ENCODE measurements around the gene RPTOR.
"Not testable (repeated sequence)": the region's sequence is repeated elsewhere in the genome, so short reads cannot be mapped to it uniquely, and the experiment has no call there.

The RPTOR gene

DNA sequence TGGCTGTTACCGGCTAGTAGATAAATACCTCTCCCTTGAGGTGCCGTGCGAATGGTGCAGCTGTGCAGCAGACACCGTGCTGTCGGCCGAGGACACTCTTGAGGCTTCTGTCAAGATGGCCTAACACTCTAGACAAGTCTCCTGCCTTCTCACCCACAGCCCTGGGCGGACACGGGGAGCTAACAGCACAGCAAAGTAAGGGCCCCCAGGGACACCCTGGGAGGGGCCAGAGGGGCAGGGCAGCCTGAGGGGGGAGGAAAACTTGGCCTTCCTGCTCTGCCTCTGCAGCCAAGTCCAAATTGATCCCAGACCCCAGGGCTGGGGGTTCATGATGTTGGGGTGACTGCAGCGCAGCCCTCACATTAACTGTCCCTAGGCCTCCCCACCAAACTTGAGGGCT lies 210.2 kb downstream of the RPTOR start:
- peak in 2 of 10 donors; percentile 50 to 68 for DNase-seq
- intact Hi-C loops (cut with DNase I), result no loop called here

DNA sequence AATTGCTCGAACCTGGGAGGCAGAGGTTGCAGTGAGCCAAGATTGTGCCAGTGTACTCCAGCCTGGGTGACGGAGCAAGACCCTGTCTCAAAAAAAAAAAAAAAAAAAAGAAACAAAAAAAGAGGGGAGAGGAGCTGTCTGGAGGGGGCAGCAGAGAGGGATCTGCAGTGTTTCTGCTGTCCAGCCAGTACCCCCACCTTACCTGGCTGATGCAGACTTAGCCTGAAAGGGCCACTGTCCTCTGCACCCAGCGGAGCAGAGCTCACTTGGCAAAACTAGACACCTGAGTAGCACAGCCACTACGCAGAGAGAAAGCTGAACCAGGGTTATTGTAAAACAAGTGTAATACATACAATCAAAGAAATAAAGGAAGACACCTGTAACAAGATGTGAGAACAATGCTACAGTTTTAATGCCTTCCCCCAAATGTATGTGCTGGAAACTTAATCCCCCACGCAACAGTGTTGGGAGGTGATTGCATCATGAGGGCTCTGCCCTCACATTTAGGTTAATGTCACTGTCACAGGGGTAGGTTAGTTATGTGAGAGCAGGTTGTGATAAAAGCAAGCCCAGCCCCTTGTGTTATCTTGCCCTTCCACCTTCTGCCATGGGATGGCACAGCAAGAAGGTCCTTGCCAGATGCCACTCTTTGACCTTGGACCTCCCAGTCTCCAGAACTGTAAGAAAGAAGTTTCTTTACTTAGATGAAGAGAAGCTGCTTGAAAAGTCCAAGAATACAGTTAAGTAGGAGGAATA lies 211.2 kb downstream of the RPTOR start:
- peak in 2 of 10 donors; percentile 39 to 41 for DNase-seq
- intact Hi-C loops (cut with DNase I), result no loop called here

DNA sequence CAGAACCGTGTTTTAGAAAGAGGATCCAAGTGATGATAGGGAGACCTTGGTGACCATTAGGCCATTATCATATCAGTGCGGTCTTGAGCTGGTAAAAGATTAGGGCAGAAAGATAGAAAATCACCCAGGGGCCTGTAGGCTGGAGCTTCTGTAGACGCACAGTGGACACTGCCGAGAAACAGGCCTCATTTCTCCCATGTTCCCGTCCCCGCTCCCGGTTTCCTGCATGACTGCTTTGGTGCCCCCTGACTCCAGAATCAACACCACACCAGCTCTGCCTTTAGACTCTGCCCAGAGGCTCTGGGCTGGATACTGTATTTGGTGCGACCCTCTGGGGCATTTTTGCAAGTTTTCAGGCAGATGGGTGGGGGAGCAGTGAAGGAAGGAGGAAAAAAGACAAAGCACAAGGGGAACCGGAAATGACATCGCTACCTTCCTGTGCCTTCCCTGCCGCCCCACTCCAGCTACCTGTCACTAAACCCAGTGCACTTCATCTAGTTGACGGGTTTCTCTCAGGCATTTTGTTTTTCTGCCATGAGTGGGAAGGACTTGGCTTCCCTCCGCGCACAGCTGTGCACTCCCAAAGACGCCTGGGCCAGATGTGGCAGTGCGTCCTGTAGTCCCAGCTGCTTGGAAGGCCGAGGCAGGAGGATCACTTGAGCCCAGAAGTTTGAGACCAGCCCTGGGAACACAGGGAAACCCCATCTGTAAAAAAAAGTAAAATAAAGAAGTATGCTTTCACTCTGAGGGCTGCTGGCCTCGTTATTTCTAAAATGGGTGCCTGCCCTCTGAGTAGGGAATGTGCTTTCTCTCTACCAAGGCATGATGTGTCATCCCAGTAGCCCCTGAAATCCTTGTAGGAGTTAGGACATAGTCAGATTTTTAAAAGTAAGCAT lies 214.1 kb downstream of the RPTOR start:
- DNase-seq, result peak in 1 of 10 donors; percentile 75
- intact Hi-C loops (cut with DNase I), result no loop called here

DNA sequence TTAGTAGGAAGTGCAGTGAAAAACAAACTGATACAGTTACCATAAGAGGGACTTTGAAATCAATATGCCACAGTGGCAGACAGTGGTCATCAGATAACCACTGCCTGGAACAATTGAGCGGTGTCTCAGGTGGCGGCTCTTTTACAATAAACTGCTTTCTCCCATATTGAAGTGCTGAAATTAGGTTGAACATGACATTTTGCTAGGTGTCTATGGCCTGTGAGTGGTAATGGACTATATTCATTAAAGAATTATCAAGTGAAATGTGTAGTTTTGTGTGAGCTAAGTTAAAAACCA lies 214.7 kb downstream of the RPTOR start:
- DNase-seq, result peak in 1 of 10 donors; percentile 4
- intact Hi-C loops (cut with DNase I), result no loop called here

DNA sequence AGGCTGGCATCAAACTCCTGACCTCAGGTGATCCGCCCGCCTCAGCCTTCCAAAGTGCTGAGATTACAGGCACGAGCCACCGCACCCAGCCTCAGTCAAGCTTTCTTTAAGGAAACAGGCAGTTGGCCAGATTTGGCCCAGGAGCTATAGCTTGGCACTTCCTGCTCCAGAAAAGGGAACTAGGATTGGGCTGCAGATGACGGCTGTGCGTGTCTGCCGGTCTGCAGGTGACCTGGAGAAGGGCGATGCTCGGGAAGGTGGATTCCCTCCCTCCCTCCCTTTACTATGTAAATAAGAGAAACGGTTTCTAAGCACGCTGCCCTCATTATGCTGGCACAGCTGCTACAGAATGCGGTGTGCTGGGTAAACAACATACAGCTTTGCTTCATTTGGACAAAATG lies 215.9 kb downstream of the RPTOR start:
- peak in 1 of 10 donors; percentile 86 for DNase-seq
- intact Hi-C loops (cut with DNase I), result no loop called here

DNA sequence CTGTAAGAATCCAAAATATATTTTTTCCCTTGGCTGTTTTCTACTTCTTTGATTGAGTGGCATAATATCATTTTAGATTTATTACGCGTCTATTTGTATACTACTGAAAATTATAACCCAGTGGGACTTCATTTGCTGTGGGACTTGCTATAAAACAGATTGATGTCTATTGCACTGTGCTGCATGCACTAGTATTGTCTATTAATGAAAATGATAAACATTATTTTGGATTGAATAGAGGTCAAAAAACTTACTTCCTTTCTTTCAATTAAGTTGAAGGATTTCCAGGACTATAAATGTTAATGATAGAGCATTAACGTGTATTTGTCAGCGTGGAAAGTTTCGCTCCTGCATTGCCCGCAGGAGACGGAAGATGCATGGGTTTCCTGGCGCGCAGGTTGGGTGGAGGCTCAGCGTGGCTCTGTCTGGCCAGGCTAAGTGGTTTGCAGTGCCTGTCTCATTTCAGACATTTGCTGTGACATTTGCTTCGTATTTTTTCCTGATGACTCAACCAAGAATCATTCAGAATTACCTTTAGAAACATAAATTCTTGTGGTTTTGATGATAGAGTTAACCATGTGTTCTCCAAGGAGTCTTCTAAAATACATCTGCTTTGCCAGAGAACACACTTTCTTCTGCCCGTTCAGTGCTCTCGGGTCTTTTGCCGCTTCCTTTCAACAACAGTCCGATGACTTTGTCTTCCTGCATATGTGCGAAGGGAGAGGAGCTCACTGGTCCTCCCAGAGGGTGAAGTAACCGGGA lies 216.7 kb downstream of the RPTOR start:
- intact Hi-C loops (cut with DNase I), result no loop called here

DNA sequence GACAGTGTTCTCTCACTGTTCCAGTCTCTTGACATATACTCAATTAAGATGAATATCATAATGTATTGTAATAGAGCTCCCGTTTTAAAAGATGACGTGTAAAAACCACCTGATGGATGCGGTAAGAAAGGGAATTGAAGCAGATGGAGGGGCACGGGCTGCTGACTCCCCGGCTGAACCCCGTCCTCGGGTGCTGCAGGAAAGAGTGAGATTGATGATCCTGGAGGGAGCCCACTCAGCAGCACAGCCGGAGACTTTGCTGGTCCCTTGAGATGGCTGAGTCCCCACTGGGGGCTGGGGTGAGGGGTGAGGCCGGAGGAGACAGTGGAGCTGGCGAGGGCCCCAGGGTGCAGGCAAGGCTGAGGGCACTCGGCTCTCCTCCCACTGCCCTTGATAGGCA lies 217.4 kb downstream of the RPTOR start:
- DNase-seq, result peak in 1 of 10 donors; percentile 69
- intact Hi-C loops (cut with DNase I), result no loop called here

More for the DNA sequence above, 216.7 kb downstream of the RPTOR start:
- DNase-seq, result peak in 1 of 10 donors; percentile 55

DNA sequence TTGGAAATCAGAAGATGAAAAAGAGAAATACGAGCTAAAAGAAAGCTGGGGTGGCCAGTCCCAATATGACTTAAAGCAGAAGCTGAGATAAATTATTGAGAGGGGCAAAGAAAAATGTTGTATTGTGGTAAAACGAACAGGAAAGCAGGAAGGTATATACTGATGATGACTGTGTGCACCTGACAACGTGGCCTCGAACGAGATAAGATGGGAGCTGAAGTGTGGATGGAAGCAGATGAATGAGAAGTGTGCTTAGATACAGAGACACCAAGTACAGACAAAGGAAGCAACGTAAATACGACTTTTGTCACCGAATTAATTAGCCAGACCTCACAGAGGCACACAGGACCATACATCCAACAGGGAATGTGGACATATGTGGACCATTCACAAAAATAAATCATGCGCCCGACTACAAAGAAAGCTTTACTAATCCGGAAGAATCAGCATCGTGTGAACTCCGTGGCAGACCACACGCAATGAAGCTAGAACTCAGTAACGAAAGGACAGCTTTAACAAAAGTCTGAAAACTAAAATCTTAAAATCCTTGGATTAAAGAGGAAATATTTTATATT lies 218.7 kb downstream of the RPTOR start:
- DNase-seq, result no peak
- intact Hi-C loops (cut with DNase I), result no loop called here

DNA sequence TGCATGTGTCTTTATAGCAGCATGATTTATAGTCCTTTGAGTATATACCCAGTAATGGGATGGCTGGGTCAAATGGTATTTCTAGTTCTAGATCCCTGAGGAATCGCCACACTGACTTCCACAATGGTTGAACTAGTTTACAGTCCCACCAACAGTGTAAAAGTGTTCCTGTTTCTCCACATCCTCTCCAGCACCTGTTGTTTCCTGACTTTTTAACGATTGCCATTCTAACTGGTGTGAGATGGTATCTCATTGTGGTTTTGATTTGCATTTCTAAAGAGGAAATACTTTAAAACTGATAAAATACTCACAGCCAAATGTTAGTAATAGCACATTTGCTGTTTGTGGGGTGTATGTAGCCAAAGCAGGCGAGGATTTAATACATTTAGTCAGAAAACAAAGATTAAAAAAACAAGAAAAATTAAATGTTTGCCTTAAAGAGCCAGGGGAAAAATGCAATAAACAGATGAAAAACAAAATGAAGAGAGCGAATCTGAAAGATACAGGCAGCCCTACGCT lies 220.0 kb downstream of the RPTOR start:
- DNase-seq; intact Hi-C loops (cut with DNase I): not testable (repeated sequence)

DNA sequence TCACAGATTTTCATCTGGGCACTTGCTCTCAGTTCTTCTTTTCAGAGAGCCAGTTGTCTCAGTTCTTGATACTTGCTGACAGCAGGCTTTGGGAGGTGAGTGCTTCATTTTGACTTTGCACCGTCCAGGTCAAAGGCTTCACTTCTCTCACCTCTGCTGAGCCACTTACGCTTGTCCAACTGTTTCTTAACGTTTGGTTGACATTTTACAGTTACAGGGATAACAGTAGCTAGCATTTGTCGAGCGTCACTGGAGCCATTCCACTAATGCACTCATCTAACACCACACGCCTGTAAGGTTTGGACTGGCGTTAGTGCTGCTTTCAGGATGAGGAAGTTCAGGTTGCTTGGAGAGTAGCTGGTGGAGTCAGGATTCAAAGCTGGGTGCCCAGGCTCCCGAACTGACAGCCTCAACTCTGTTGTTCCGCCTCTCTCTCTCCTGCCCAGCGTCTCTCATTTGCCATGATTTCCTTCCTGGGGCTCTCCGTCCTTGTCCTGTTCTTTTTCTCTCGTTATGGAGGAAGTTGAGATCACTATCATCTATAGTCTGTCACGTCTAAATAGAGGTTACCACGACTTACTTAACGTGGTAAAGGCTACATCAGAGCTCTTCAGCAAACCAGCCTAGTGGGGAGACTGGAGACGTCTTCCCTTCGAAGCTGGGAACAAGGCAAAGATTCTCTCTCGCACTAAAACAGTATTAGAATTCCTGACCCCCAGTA lies 220.8 kb downstream of the RPTOR start:
- intact Hi-C loops (cut with DNase I), result no loop called here
- peak in 1 of 10 donors; percentile 16 for DNase-seq

DNA sequence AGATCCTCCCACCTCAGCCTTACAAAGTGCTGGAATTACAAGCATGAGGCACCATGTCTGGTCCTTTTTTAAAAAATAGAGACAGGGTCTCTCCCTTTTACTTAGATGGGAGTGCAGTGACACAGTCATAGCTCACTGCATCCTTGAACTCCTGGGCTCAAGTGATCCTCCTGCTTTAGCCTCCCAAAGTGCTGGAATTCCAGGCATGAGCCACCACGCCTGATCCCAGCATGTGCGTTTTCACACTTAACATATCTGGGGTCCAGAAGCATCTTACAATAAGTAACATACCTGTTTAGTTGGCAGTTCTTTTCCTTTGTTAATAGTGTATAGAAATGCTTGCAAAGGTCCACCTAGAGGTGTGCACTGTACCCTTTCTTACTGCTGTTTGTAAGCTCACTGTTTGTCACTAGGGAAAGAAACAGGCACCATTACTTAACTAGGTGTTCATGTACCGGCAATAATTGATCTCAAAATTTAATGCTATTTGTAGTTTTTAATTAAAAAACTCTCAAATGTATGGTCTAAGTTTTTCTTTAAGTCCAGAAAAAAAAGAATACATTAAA lies 221.7 kb downstream of the RPTOR start:
- no peak for DNase-seq
- intact Hi-C loops (cut with DNase I), result no loop called here

DNA sequence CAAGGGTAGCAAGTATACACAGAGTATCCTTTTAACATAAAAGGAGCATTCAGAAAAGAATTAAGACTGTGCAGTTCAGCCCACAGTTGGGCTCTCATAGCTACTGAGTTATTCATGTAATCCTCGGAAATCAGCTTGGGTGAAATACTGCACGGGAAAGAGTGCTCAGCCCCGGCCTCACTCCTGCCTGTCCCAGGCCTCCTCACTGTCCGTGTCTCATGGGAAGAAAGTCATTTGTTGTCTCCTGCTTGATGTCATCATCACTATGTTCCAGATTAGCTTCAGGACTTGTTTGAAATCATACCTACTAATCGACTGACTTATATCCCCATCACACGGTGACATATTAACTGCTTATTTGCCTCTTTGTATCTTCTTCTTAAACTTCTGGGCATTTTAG lies 223.8 kb downstream of the RPTOR start:
- intact Hi-C loops (cut with DNase I), result no loop called here

DNA sequence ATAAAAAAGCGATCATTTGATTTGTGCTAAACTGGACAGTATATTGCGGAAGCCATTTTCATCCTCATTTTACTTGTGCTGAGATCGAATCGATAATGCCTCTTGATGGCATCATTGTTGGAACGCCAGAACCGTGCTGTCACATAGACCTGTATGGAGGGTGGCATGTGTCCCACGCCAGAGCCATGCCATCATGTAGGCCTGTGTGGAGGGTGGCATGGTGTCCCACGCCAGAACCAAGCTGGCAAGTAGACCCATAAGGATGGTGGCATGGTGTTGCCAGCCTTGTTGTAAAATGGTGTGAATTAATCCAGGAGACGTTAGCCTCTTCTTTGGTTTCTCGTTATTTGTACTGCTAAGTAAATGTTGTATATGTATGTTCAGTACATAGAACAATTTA lies 224.3 kb downstream of the RPTOR start:
- DNase-seq, result peak in 1 of 10 donors; percentile 43
- intact Hi-C loops (cut with DNase I), result no loop called here

More for the DNA sequence above, 223.8 kb downstream of the RPTOR start:
- DNase-seq, result no peak

DNA sequence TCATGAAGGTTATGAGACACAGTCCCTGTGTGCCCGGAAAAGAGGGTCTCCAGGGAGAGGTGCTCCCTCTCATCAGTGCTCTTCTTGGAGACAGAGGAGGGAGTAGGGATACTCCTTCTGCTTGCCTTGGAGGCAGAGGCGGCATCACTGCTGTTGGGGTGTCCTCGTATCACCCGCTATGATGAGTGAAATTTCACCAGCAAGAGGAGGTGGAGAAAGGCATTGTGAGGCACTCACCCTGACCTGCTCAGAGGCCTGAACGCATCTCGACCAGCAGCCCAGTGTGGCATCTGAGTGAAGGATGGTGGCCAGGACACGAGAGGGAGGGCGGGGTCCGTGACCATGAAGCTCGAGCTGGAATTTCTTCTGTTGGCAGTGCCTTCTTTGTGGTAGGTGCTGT lies 224.9 kb downstream of the RPTOR start:
- intact Hi-C loops (cut with DNase I), result no loop called here
- peak in 1 of 10 donors; percentile 62 for DNase-seq

DNA sequence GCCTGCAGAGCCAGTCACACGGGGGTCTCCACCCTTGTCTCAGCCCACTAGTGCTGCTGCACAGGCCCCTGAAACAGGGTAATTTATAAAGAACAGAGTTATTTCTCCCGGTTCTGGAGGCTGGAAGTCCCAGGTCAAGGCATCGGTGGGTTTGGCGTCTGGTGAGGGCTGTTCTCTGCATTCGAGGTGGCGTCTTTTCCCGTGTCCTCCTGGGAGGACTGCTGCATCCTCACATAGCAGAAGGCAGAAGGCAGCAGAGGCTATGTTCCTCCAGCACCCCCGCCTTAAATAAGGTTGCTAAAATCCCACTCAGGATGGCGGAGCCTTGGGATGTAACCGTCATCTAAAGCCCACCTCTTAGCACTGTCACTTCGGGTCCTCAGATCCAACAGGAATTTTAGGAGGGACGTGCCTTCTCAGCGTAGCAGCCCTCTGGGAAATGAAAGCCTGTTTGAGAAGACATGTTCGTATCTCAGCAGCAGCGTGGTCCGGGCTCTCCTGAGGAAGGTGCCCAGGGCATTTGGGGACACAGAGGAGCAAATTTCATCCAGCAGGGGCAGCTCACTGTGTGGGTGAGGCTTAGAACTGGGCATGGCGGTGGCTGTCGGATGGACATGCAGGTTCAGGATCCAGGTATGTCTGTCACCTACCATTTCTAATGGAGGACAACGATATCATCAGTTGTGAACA lies 225.4 kb downstream of the RPTOR start:
- intact Hi-C loops (cut with DNase I), result no loop called here

DNA sequence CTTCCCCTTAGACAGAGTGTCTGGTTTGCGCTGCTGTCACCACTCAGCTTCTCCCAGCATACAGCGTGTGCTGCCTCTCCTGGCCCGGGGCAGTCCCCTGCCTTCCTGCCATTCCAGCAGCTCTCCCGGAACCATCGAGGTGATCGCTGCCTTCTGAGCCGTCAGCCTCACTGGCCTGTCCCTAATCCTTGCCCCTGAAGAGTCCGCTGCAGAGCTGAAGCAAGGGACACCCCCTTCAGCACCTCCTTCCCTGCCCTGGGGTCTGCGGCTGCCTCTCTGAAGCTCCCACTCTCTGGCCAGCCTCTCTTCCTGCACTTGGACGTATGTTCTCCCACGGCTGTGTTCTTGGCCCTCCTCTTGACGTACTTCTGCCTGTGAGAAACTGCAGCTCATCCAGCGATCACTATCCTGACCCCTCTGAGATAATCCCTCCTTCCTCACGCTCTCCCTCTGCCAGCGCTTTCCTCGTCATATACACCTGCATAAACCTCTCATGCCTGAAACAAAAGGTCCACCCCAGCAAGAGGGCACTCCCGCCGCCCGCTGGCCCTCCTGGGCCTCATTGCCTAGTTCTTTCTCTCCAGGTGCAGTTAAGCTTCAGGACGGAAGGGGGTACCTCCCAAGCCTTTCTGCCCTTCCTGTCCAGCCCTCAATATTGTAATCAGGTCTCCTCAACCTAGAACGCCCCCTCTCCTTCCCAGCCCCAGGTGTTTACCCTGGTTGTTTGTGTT lies 226.4 kb downstream of the RPTOR start:
- peak in 1 of 10 donors; percentile 53 for DNase-seq
- intact Hi-C loops (cut with DNase I), result no loop called here

More for the DNA sequence above, 225.4 kb downstream of the RPTOR start:
- peak in 1 of 10 donors; percentile 60 for DNase-seq

DNA sequence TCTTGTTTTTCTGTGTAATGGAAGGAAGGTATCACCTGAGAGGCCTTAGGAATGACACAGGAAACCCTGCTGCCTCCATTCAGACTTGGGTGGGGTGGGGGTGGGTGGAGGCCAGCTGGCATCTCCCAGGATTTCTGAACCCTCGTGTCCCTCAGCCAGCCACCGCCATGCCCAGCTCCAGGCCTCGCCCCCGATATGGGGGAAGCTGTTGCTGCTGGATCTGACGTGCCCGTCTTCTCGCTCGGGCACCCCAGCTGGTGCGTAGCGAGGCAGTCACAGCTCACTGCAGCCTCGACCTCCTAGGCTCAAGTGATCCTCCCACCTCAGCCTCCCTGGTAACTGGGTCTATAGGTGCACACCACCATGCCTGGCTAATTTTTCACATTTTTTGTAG lies 227.0 kb downstream of the RPTOR start:
- intact Hi-C loops (cut with DNase I), result no loop called here
- peak in 1 of 10 donors; percentile 62 for DNase-seq

DNA sequence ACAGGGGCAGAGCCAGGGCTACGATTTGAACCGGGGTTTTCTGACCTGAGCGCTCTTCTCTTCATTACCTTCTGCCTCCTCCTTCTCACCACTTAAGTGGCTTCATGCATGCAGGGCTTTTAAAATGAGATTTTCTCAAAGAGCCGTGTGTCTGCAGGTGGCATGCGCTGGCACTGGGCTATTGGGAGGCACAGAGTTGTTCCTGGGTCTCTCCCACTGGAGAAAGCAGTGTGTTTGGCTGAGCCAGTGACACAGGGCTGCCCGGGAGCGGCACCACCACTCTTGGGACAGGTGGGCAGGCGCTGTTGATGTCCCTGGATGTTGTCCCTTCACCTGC lies 228.2 kb downstream of the RPTOR start:
- intact Hi-C loops (cut with DNase I), result no loop called here
- DNase-seq, result no peak

Data from posterior cingulate gyrus (tissue), 11 donors.